ENCODE measurements around the gene TP53AIP1.
A peak's percentile ranks its signal among the peaks of the same experiment; 100 is the strongest.

The TP53AIP1 gene

GRCh38 chr11:128905345-128906184 is 37.1 kb downstream of the TP53AIP1 start:
- DNase-seq (ENCODE audit: low read depth): peak; percentile 3

DNA sequence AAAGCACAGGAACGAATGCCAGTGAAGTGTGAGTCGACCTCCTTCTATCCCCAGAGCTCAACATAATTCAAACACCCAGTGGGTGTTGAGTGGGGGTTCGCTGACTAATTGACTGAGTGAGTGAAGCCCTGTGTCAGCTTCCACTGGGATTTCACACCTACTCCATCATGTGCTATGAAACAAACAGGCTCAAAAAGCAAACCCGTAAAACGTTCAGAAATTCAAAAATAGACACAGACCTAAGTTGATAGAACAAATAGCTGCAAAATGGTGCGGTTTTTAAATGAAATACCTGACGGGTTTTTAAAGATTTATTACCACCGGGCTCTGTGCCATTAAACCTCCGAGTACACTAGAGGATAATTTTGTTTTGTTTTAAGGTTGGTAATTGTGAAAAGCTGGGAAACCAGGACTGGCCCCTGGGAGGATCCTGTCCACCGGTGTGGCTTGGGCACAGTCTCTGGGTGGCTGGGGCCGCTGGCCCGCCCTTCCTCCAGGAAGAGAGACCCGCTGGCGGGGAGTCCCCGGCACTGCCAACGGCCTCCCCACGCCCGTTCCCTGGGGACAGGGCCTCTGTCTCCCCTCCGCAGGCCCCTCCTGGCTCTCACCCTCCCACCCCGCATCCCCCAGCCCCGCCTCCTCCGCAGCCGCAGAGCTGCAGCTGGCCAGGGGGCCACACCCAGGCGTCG is 37.9 kb downstream of the TP53AIP1 start:
- no peak for DNase-seq (ENCODE audit: low read depth)

DNA sequence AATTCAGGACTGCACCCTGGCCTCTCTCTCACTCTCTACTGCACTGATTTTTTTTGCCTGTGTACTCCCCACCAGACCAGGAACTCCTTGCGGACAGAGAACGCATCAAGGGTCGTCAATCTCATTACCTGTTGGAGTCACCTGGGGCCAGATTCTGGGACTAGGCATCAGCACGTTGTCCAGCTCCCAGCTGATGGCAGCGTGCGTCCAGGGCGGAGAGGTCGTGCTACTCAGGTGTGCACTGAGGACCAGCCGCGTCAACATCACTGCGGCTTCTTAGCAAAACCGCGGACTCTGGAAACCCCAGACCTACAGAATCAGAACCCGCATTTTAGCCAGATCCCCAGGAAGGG is 38.4 kb downstream of the TP53AIP1 start:
- no peak for DNase-seq (ENCODE audit: low read depth)

GRCh38 chr11:128903248-128904061 is 39.2 kb downstream of the TP53AIP1 start:
- DNase-seq (ENCODE audit: low read depth): no peak

GRCh38 chr11:128902515-128903066 is 40.1 kb downstream of the TP53AIP1 start:
- DNase-seq (ENCODE audit: low read depth): peak; percentile 22

- DNase-seq (ENCODE audit: low read depth): no peak
Measured at GRCh38 chr11:128901653-128902514, 40.8 kb downstream of the TP53AIP1 start.

DNA sequence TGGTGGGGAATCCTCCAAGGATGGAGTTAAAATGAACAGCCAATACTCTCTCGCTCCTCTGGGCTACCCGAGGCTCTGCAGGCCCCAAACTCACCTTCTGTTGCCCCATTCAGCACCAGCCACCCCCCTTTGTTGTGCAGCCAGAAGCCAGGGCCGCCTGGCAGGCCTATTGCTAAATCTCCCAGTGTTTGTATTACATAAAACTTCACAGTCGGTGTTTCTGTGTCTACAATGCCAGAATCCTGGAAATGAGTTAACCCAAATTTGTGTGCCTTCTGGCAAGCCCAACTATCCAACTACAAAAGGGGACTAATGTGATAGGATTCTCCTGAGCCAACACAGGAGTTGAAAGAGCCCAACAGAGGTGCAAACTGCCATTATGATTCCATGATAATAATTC is 42.2 kb downstream of the TP53AIP1 start:
- no peak for DNase-seq (ENCODE audit: low read depth)

GRCh38 chr11:128898580-128899344 is 43.9 kb downstream of the TP53AIP1 start:
- no peak for DNase-seq (ENCODE audit: low read depth)

GRCh38 chr11:128897826-128898225 is 44.8 kb downstream of the TP53AIP1 start:
- DNase-seq (ENCODE audit: low read depth): no peak

DNA sequence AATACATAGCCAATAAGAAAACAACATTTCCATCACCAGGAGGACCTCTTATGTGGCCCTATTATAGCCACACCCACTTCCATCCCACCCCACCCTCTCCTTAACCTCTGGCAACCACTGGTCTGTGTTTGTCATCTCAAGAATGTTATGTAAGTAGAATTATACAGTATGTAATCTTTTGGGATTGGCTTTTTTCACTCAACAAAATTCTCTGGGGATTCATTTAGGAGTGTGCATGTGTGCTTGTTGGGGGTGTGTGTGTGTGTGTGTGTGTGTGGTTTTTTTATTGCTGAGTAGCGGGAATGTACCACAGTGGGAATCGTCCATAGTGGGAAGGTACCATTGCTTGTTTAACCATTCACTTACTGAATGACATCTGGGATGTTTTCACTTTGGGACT is 46.3 kb downstream of the TP53AIP1 start:
- DNase-seq (ENCODE audit: low read depth): no peak

- no peak for DNase-seq (ENCODE audit: low read depth)
Measured at GRCh38 chr11:128895526-128895925, 47.1 kb downstream of the TP53AIP1 start.

- DNase-seq (ENCODE audit: low read depth): no peak
Measured at GRCh38 chr11:128894685-128895084, 48.0 kb downstream of the TP53AIP1 start.

DNA sequence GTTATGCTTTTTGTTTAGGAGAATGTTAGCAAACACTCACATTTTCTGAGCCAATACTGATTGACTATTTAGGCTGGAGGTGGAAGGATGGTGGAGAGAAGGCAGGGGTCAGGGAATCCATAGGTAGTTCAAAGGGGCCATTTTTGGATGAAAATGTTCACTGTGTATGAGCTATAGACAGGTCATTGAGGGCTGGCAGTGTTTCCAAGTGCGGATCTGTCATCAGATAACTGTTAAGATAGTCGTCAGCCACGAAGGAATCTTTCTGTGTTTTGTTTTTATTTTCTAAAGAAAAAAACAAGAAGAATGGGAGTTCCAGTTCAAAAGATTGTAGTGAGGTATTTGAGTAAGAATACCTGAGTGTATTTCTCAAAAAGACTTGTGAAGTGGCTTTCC is 48.4 kb downstream of the TP53AIP1 start:
- no peak for DNase-seq (ENCODE audit: low read depth)

- DNase-seq (ENCODE audit: low read depth): no peak
Measured at GRCh38 chr11:128893578-128894285, 48.9 kb downstream of the TP53AIP1 start.

DNA sequence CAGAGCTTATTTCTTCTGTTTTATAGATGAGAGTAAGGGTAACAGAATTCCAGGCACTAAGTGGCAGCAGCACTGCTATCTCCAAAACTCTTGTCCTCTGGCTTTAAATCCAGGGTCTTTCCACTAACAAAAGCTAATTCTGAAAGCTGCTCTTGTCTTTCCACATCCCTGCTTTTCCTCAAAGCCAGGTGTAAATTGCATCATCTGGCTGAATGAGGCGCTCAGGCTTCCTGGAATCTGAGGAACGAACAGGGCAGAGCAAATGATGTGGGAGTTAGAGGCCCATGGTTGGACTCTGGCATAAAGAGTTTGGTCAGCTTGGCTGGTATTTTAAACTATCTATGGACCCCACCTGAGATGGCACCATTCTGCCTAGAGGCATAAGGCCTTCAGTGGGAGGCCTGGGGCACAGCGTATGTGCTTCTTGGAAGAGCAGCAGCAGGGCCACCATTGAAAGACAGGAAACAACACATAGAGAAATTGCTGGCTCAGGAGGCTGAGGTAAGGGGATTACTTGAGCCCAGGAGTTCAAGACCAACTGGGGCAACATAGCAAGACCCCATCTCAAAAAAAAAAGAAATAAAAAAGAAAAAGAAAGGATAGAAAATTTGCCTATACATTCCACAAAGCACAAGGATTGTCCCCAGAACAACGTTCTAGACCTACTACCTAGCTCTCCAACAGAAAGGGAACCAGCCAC is 49.7 kb downstream of the TP53AIP1 start:
- no peak for DNase-seq (ENCODE audit: low read depth)

- DNase-seq (ENCODE audit: low read depth): no peak
Measured at GRCh38 chr11:128891913-128892398, 50.7 kb downstream of the TP53AIP1 start.

DNA sequence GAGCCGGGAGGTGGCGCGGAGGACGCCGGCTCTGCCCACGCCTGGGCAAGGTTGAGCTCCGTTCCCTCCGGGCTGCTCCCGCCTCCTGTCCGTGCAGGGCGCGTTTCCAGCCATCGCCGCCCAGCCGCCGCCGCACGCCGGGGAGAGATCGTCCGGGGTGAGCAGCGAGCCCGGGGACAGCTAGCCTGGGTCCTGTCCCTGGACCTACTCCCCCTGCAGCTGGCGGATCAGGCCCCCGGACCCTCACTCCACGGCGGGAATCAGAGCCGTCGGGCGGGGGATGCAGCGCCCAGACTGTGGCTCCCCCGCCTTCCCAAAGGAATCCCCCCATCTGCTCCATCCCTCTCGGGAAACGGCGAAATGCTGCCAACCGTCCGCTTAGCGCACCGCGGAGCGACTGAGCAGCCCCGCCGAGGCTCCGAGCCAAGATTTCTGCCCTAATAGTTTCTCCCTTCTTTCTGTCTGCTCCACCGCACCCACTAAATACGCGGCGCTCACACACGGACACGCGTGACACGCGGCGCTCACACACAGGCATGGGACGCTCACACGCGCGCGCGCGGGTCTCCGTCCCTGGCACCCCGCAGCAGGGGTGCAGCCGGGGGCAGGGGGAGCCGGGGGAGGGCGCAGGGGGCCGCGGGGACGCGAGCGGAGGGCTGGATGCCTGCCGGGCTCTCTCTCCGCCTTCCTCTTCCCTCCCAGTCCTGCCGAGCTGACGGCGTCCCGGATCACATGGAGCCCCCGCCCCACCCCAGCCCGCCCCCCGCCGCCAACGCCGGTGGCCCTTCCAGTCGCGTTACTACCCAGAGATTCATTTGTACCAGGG is 51.9 kb downstream of the TP53AIP1 start, which contains the start of gene KCNJ5:
KCNJ5 (plus strand) TSS at position 814 of the 826 bp plus-strand sequence. CDS start 19,918 bp downstream, outside the sequence.
- DNase-seq (ENCODE audit: low read depth): peak; percentile 9

- DNase-seq (ENCODE audit: low read depth): no peak
Measured at GRCh38 chr11:128890216-128890542, 52.5 kb downstream of the TP53AIP1 start.

All from fibroblast of gingiva (primary cell).